ENCODE results near the gene RARRES2.
"Not testable (repeated sequence)": the region's sequence is repeated elsewhere in the genome, so short reads cannot be mapped to it uniquely, and the experiment has no call there.

RARRES2 gene

DNA sequence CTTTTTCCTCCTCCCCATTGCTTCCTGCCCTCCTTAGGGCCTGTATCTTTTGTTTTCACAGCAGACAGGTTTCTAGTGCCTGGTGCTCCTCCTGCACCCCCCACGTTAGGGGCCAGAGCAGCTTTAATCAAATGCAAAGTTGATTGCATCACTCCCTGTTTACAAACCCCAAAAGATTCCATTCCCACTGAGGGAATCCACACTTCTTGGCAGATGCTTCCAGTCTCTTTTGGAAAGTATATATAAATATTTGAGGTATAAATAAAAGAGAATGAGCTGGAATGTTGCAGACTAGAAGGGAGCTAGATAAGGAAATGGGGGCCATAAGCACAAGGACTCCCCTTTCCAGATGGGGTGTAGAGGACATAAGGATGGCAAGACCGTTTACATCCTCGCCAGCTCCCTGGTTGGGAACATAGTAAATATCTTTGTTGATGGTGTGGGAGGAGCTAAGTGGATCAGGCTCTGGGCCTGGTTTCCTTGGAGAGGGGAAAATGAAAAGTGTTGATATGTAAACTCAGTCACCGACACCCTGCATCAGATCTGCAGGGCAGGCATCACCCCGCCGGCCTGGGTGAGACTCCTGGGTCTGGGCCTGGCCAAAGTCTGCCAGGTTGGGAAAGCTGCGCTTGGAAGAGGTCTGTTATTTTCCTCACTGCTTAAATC is 6.2 kb downstream of the RARRES2 start:
- no peak for DNase-seq

DNA sequence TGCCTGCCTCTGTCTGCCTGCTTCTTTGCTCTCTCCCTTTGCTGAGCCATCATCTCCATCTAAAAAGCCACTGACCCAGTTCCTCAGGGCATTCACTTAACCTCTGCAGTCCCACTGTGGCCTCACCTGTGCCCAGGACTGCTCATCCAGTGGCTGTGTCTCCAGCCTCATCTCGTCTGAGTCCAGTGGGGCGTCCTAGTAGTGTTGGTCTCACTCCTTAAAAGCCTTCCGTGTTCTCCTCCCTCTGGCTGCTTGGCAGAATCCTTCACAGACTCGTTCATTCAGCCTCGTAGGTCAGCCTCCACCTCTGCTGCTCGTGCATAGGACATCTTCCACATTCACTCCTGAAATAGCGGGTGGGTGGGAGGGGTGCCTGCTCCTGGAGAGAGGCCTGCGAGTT is 7.3 kb downstream of the RARRES2 start:
- no peak for DNase-seq

DNA sequence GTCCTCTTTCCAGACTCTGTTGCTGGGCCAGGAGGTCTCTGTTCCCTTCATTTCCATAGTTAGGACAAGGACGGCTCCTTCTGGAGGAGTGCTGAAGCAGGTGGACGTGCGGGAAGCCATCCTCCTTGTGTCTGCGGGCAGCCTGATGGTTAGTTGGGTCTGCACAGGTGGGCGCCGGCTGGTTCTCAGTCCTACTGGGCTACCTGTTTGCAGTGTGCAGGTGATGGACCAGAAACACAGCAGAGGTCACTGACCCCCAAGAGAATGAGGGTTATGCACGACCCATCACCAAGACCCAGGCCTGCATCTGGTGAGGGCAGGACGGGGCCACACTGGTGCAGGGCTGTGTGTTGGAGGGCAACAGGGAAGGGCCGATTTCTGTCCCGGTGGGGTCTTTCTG is 7.8 kb downstream of the RARRES2 start:
- no peak for DNase-seq

DNA sequence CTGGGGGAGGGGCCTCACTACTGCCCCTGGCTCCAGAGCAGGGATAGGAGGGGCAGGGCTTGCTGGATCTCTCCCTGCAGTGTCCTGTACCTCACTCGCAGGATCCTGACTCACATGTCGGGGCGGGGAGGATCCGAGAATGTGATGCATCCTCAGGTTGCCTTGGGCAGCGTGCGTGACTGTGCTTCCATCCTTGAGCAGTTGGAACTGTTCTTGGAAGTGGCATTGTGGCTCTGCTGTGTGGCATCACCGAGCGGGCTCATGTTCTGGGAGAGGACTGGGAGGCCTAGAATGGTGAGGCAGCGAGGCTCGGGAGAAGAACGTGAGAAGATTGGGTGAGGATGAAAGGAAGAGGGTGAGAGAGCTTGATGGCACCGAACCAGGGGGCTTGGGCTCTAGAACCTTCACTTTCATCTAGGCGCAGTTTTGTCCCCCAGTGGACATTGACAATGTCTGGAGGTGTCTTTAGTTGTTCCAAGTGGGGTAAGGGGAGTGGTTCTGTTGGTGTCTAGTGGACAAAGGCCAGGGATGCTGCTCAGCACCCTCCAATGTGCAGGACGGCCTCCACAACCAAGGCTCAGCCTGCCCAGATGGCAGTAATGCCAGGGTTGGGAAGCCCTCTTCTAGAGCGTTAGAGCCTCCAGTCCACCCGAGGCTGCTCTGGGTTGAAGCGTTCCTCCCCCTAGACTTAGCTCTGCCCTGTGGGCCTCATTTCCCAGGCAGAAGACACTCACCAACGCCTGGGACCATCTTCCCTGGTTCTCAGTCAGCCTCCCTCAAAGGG is 8.4 kb downstream of the RARRES2 start:
- peak; percentile 64 for DNase-seq

DNA sequence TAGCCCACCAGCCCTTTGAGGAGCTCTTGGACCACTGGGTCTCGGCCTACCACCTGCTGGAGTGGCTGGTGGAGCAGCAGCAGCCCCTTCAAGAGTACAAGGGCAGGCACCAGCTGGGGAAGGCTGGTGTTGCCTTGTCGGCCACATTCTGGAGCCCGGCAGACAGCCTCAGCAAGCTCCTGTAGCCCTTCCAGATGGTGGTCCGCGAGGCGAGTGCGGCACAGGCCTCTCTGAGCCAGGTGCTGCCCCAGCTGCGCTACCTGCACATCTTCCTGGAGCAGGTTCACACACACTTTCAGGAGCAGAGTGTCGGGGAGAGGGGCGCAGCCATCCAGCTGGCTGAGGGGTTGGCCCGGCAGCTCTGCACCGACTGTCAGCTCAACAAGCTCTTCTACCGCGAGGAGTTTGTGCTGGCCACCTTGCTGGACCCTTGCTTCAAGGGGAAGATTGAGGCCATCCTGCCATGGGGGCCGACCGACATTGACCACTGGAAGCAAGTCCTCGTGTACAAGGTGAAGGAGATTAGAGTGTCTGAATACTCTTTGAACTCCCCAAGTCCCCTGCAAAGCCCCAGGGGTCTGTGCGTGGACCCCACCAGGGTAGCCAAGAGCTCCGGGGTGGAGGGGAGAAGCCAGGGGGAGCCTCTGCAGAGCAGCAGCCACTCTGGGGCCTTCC is 11.1 kb downstream of the RARRES2 start:
- DNase-seq = no peak

DNA sequence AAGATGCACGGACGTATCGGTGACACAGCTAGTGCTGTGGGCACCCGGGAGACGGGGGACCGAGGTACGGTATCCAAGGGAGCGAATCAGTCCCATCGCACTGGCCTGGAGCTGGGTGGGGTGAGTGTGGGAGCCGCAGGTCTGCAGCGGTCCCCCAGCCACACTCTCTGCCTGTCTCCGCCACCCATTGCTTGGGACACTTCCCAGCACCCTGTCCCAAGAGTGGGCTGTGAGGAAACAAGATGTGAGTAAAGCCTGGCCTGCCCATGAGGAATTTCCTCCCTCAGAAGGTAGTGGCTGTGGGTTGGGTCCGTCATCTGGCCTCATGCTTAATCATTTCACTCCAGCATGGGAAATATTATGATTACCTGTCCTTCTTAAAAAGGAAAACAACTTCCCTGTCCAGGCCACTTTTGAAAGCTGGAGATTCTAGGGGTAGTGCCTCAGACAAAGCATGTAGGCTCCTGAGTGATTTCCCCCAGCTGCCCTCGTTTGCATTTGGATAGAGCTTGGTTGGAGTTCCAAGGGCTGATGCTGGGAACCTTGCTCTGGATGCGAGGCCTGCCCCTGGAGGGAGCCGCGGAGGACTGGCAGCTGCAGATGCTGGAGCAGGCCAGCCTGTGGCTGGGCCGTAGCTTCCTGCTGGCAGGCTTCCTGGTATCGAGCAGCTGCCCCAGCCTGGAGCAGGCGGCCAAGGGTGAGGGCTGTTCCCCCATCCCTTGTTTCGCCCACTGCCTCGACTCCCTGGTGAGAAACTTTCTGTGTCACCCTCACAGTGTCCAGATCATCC is 11.9 kb downstream of the RARRES2 start:
- DNase-seq = no peak

DNA sequence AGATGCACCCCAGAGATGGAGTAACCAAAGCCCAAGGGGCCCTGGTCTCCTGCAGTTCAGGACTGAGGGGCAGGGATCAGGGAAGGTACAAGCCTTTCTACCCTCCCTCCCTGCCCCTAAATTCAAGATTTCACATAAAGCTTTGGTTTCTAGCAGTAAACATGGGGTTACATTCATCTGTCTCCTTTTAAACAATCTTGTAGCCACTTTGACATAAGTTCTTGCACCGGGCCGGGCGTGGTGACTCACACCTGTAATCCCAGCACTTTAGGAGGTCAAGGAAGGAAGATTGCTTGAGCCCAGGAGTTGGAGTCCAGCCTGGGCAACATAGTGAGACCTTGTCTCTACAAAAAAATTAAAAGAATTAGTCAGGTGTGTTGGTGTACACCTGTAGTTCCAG is 14.1 kb downstream of the RARRES2 start:
- DNase-seq = peak; percentile 40

DNA sequence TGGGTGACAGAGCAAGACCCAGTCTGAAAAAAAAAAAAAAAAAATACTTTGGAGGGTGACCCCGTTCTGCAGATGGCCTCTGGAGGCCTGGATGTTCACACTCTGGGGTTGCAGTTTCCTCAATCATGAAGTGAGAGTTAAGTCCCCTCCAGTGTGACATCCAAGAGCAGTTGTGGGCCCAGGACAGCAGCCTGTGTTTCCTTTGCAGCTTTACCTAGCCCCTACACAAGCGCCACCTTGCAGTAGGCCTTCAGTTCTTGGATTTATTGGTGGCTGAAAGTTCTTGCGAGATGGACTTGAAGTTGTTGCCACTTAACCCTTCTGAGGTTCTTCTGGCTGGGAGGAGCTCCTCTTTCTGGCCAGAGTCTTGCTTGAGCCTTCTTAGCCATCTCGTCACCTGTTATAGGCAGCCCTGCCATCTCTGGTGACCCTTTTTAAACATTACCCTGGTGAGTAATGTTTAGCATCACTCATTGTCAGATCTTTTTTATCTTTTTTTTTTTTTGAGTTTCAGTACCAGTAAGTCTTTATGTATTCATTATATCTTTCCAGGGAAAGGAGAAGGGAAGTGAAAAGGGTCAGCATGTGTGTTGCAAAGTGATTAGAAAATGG is 14.7 kb downstream of the RARRES2 start:
- peak; percentile 21 for DNase-seq

DNA sequence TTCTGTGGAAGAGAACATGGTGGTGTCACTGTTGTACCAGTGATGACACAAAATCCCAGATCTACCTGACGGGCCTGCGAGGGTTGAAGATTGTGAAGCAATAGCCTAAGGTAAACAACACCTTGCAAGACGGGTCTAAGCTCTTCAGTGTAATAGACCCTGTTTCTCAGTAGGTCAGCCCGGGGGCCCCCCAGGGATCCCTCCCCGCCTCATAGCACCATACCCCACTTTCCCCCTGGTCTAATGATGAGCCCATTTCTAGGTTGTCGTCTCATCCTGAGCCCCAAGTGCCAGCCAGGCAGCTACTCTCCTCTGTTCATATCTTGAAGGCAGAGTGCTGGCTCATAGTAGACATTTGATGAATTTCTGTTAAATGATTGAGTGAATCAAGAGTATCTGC is 15.5 kb downstream of the RARRES2 start:
- peak; percentile 12 for DNase-seq

DNA sequence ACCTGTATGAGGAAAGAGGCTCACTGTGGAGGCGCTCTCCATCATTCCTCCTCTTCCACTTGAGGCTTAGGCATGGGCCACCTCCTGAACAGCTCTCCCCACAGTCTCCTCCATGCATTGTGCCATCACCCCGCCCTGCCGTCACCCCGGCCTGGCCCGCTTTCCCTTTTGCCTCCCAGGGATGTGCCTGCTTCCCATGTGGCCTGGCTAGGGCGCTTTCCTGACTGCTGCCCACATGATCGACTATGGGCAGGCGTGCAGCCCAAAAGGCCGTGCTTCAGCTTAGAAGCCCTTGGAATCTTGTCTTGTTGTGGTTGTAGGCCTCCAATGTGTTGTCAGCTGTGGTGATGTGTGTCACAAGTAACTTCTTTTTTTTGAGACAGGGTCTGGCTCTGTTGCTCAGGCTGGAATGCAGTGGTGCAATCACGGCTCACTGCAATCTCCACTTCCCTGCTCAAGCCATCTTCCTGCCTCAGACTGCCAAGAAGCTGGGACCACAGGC is 16.3 kb downstream of the RARRES2 start:
- DNase-seq = peak; percentile 69

DNA sequence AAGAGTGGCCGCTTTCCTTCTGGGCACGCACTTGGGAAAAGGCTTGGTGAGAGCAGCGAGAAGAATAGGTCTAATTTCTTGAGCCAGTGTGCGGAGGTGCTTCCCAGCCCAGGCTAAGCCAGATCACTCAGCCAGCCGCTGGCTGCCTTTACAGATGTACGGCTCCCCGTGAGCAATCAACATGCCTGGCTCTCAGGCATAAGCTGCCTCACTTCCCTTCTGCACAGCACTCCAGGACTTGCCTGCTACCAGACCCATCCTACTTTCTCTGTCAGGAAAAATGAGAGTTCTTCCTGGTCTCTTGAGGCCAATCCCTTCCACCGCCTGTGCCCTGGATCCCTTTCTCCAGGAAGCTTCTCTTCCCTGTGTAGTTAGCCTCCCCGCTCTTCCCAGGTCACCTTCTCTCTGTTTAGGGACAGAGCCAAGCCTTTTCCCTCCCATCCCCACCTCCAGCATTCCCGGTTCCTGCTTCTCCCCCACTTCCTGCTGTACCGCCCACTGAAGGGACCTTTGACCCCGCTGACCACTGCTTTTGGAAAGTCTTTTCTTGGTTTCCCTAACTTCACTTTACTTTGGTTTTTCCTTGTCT is 17.0 kb downstream of the RARRES2 start:
- DNase-seq = peak; percentile 71

DNA sequence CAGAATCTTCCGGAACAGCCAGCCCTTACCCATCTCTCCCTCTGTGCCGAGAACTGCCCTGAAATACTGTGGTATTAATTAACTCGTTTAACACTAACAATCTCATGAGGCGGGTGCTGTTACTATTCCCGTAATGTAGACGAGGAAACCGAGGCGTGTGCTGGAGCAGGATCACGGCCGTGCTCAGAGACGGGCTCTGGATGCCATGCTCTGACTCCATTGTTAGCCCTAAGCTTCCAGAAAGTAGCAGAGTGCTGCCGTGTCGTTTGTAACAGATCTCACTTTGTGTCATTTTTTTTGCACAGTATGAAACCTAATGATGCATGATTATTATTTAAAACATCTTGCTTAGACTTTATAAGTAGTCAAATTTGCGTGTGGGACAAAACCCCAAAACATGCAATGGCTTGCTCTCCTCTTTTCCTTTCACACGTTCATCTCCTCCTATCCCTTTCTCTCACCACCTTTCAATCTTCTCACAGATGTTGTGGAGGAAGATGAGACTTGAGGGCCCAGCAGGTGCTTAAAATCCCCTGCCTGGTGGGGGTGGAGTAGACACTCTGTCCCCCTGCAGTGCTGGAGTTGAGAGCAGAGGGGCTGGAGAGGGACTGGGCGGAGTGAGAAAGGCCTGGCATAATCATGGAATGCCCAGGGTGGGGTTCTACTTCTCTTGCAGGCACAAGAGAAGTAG is 17.6 kb downstream of the RARRES2 start:
- no peak for DNase-seq

DNA sequence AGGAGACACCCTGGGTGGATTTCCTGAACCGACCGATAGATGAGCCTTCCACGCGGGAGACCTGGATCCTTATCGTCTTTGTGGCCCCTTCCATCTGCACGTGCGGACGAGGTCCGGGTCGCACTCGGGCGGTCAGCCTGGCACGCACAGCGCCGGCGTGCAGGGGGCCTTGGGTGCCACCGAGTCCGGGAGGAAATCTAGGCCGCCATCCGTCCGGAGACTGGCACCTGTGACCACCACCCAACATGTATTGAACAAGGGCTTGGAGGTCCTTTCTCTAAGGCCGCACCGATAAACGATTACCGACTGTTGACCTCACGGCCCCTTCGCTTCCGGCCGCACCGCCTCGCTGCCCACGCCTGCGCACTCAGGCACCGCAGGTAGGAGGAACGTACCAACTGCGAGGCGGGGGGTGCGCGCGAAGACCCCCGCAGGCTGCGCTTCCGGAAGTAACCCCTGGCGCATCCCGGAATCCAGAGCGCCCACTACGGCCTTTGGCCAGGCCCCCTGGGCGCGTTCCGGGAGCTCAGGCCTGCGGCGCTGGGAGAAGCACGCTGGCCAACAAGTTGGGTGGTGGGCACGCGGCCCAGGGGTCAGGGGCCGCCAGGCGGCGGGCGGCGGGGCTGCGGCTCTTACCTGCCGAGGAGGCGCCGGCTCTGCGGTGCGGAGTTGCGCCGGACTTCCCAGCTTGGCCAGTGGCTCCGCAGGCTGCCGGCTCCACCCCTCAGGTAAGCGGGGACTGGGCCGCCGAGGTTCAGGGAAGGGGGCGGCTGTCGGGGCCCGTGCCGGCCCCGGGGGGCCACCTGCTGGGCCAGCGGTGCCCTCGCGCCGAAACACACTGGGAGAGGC is 18.4 kb downstream of the RARRES2 start, which contains the start of the genes ACTR3C and LRRC61:
Gene ACTR3C, minus strand, starts transcription at position 713 of the 849 bp plus-strand sequence. CDS start 28,249 bp downstream, outside the sequence.
Gene LRRC61, plus strand, starts transcription at position 523 of the 849 bp plus-strand sequence. CDS start 13,507 bp downstream, outside the sequence.
- peak; percentile 78 for DNase-seq

DNA sequence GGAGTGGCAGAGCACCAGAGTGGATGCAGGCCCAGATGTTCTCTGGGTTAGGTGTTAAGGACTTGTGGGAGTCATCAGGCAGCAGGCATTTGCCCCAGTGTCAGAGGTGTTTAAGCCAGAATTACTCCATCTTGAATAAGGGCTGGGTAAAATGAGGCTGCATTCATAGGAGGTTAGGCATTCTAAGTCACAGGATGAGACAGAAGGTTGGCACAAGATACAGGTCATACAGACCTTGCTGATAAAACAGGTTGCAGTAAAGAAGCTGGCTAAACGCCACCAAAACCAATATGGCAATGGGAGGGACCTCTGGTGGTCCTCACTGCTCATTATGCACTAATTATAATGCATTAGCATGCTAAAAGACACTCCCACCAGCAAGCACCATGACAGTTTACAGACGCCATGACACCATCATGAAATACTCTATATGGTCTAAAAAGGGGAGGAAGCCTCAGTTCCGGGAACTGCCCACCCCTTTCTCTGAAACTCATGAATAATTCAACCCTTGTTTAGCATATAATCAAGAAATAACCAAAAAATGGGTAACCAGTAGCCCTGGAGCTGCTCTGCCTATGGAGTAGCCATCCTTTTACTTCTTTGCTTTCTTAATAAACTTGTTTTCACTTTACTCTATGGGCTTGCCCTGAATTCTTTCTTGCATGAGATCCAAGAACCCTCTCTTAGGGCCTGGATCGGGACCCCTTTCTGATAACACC is 19.2 kb downstream of the RARRES2 start:
- DNase-seq = no peak

DNA sequence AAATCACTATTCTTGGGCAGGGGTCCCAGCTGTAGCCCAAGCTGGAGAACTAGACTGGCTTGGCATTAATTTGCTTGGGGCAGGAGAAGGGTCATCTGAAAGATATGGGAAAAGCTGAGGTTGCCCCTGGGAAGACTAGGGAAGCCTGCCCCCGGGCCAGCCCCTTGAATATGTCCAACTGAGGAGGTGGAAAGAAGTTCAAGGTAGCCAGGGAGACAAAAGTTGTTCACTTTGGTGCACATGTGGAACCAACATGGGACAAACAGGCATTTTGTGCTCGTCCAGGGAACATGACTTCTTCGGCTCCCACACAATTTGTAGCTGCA is 19.7 kb downstream of the RARRES2 start:
- no peak for DNase-seq

DNA sequence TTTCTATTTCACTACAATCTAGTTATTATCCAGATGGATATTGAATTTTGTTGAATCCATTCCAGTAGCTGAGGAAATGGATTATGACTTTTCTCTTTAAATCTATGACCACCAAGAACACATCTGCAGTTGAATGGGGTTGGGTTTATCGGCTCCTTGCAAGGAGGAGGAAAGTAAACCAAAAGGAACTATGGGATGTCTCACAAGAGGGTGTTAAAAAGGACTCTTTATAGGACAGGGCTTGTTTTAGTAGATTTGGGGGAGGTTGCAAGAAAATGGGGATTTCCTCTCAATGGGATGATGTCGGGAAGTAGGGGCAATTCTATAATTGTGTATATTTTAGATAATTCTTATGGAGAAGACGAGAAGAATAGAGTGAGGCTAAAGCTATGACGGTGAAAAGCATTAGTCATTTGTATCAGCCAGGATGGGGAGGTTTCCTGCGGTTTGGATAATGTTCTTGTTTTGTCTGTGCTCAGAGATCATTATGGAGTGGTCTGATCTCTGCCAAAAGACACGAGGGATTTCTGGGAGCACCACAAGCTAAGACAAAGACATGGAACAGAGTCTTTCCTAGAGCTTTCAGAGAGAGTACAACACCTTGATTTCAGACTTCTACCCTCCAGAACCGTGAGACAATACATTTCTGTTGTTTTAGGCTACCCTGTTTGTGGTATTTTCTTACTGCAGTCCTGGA is 23.5 kb downstream of the RARRES2 start:
- DNase-seq = no peak

DNA sequence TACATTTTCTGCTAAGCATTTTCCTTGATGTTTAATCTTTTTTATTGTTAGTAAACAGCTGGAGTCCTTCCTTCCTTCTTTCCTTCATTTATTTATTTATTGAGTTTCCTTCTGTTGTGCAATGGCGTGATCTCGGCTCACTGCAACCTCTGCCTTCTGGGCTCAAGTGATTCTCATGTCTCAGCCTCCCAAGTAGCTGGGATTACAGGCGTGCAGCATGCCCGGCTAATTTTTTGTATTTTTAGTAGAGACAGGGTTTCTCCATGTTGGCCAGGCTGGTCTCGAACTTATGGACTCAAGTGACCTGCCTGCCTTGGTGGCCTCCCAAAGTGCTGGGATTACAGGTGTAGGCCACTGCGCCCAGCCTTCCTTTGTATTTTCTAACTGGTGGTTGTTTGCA is 24.4 kb downstream of the RARRES2 start:
- DNase-seq = not testable (repeated sequence)

DNA sequence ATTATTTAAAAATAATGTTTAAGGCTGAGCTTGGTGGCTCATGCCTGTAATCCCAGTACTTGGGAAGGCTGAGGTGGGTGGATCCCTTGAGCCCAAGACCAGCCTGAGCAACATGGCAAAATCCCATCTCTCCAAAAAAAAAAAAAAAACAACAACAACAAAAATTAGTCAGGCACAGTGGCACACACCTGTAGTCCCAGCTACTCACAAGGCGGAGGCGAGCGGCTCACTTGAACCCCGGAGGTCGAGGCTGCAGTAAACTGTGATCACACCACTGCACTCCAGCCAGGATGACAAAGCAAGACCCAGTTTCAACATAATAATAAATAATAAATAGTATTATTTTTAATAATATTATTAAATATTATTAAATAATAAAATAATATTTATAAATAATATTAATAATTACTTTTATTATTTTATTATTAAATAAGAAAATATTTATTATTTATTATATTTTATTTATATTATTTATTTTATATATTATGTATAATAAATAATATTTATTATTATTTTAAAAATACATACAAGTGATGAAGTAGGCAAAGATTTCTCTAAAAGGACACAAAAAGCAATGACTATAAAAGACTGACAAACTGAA is 26.7 kb downstream of the RARRES2 start:
- no peak for DNase-seq

DNA sequence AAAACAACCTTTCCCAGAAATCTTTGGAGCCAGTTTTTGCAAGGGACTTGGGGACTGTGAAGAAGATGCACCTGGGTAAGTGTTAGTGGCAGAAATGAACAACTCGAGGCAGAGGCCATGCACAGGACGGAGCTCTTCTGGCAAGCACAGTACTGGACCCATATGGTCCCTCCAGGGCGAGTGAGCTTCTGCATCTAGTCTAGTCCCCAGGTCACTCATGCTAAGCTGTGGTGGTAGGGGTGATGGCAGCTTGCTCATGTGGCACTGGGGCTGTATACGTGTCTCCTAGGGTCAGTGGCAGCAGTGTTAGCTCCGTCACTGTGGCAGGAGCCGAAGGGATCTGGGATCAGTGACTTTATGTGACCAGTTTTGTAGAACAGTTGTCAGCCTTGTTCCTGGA is 27.6 kb downstream of the RARRES2 start:
- DNase-seq = no peak

Data from islet precursor cell (in vitro differentiated cells).